IPS DF 4.7 (cell line): Measurements from ENCODE around the gene ARHGAP4.

Experiments used
- DNase-seq: peaks from one replicate; pipeline ENCODE4 v3.0.0-alpha.2; 2013; ENCODE audit warnings: low spot score; ENCODE audit errors: extremely low read depth

The ARHGAP4 gene

DNA sequence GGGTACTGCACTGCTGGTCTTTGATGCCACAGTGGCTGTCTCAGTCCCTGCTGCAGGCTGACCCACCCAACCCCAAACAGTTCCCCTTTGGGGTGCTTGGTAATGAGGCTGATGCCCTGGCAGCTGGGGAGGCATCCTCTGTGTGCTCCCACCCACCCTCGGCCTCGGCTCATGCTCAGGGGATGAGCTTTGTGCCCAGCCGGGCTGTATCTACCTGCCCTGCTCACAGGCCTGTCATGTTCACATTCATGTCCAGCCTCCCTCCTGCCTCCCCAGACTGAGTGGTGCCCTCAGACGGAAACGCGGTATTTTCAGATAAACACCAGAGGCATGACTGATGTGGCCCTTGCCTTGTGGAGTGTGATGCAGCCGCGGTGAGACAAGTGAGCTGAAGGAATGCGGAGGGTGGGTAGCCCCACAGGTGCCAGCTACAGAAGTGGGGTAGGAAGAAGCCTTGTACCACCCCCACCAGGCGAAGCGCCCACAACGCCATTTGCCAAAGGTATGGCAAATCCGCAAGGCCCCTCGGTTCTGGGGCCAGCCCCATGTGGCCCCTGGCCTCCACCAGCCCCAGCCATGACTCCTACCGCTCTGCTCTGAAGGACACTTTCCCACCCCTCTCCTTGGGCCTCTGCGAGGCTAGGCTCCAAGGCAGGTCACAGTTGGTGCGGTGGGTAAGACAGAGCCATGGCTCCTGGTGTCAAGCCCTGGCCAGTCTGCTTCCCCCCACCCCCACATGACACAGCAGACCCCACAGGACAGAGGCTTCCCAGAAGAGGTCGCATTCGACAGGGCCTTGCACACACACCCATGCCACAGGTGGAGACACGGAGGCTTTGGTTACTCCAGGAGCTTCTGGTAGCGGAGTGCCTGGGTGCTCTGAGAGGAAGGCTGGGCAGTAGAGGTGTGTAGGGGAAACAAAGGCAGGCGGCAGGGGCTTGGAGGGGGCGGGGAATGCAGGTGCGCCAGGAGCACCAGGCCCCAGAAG, 20.2 kb upstream of the ARHGAP4 start:
- no peak for DNase-seq

DNA sequence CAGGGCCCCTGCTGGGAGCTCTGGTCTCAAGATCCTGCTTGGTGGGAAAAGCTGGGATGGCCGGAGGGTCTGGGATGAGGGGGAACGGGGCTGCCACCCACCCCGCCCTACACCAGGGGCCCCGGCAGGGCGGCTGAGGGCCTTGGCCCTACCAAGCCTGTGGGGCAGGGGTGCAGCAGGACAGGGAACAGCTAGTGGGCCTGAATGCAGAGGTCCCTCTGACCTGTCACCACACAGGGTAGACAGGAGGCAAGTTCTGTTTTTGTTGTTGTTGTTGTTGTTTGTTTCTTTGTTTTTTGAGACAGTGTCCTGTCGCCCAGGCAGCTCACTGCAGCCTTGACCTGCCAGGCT, 18.7 kb upstream of the ARHGAP4 start:
- DNase-seq, result no peak

DNA sequence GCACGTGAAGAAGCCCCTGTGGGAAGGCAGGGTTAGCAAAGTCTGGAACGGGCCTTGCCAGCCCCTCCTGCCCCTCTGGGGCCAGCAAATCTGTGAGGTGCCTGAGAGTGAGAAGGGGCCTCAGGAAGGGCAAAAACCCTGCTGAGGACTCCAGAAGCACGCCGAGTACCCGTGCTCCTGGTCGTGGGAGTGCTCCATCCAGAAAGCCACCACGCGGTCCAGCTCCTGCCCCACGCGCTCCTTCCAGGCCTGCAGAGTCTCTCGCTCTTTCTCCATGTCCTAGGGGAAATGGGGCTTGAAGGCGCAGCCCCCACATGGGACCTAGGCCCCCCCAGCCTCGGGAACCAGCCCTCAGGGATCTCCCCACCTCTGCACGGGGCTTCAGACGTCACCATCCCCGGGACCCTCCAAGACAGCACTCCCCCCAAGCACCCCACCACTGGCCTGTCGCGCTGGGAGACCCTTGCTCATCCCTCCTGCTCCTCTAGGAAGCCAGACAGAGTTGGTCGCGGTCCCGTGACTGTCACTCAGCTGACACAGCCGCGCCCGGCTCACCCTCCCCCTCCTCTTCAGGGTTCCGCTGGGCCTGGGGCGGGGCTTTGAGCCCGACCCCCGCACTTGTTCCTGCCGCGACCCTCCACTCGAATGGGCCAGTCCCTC, 18.2 kb upstream of the ARHGAP4 start, which contains the start of gene RENBP:
RENBP (minus strand) TSS at position 504 of the 660 bp plus-strand sequence; CDS start at position 471, 33 bp downstream.
- no peak for DNase-seq

DNA sequence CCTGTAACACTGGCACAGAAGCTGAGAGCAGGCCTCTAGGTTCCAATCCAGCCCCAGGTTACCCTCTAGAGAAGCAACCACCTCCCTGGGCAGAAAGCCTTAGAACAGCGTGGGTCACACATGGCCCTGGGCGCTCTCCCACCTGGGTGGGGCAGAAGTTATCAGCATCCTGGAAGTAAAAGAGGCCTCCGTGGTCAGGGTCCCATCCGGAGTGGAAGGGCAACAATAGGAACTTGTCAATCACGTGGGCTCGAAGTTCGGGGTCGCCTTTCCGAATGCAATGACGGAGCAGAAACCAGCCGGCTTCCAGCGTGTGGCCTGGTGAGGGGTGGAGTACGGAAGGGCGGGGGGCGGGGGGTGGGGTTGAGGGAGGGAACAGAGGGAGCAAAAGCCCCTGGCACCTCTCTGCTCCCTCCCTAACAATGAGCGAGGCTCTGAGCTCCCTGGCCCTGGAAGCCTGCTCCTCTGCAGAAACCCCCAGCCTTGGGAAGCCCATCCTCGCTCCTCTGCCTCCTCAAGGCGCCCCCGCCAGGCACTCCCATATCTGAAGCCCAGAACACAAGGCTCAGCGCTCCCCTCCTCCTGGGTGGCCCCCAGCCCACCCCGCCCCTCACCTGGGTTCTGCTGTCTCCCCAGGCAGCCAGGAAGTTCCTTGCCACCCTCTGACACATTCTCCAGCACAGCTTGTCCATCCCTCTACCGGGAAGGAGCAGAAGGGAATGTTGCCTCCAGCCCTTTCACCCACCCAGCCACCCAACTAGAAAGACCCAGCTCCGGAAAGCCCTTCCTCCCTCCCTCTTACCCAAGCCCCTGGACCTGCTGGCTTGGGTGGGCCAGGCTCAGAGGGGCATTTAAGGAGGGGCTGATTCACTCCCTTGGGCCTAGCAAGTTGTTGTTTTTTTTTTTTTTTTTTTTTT, 15.5 kb upstream of the ARHGAP4 start:
- no peak for DNase-seq

DNA sequence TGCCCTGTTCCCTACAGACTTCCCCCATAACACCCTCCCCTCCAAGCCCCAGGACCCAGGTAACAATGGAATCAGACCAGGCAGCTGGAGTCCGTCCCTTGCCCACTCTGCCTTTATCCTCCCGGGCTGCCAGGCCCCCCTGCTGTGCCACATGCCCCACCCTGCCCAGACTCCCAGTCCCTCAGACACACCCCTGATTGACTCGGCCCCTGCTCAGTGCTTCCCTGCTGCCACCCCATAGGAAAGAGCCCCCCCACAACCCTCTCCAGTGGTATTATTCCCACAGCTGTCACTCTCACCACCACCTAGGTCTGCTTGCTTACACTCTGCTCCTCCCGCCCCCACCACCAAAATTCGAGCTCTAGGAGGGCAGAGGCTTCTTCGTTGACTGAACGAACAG, 13.5 kb upstream of the ARHGAP4 start:
- DNase-seq, result no peak

DNA sequence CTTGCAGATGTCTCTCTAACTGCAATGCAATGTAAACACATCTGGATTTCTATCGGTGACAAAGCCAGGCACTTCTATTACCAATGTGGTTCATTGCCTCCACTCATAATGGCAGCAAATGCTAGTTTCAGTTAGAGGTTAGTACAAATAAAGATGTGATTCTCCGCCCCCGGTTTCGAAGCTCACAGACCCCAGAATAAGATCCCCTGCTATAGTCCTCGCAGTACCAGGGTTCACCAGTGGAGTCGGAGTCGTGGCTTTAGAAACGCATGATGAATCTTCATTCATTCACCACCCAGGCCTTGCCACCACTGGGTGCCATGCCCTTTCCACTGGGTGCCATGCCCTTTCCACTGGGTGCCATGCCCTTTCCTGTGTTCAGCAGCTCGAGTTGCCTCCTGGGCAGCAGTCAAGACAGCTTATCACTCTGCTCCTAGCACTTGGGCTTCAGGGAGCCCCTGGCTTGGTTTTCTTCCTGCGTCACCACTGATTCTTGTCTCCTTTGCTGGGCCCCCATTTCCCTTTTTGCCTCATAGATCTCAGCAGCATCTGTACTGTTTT, 12.2 kb upstream of the ARHGAP4 start:
- no peak for DNase-seq

DNA sequence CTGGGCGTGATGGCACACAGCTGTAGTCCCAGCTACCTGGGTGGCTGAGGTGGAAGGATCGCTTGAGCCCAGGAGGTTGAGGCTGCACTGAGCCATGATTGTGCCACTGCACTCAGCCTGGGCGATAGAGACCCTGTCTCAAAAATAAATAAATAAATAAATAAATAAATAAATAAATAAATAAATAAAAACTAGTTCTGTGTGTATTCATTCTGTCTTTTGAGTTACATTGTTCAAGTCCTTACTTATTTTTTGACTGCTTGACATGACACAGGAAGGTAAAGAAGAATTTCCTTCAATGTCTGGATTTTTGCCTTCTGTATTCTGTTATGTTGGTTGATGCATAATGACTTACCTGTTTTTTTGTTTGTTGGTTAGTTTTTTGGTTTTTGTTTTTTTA, 11.0 kb upstream of the ARHGAP4 start:
- DNase-seq, result no peak

DNA sequence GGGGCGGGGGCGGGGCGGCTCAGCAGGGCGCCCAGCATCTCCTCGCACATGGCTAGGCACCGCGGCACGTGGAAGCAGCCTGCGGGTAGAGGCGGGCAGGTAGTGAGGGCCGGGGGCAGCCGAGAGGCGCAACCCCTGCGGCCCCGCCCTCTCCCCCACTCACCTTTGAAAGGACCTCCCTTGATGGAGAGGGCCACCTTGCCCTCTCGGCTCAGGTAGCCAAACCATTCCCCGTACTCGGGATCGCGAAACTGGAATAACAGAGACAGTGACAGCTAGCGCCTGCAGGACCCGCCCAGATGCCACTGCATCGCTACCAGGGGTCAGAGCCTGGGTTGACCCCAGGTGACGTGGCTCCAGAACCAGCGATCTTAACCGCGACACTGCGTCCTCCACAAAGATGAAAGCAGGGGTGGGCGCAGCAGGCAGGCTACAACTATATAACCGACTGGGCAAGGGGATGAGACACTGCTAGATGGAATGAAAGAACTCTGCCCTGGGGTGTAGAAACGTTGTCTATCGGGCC, 9.3 kb upstream of the ARHGAP4 start:
- DNase-seq, result no peak

DNA sequence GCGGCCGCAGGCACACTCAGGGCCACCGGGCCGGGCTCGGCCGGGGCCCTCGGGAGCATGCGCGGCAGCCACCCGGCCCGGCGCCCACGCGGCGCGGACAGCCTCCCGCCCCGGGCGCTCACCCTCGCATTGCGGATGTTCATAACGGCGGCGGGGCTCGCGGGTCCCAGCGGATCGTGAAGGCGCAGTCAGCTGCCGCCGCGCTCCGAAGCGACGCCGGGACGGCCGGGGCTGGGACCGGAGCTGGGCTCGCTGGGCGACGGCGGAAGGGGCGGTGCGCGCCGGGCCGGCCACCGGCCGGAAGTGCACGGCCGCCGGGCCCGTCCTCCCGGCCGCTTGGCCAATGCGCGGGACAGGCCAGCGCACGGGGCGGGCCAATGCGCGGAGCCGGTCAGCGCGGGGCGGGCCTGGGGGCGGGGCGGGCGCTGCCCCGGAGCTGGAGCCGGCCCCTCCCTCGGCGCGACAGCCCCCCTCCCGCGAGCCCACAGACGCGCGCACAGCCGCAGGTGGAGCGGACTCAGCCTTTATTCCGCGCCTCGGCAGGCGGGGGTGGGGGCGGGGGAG, 8.8 kb upstream of the ARHGAP4 start, which contains the start of gene NAA10:
NAA10 (minus strand) TSS at position 276 of the 564 bp plus-strand sequence; CDS start at position 143, 133 bp downstream.
- DNase-seq, result no peak

DNA sequence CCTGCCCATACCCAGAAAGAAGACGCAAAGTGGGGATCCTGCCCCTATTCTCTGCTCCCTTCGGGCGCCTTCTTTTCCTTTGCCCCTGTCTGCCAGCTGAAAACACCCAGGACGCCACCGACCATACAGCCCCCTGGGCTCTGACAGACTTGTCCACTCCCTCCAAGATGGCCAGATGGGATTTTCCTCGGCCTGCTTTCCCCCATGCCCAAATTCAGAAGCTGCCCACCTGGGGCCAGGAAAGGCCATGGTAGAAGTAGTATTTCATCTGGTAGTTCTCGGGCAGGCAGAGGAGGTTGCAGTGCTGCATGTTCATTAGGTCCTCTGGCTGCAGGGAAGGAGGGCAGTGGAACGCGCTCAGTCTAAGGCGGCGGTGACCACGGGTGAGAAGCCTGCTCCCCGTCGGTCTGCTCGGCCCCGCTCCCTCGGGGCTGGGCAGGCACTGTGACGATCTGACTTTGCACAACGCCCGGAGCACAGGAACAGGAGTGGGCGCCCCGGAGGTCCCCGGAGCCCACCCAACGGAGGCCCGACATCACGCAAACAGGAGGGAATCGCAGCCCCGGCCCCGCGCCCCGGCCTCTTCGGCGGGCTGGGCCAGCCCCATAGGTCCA, 8.2 kb upstream of the ARHGAP4 start:
- no peak for DNase-seq

DNA sequence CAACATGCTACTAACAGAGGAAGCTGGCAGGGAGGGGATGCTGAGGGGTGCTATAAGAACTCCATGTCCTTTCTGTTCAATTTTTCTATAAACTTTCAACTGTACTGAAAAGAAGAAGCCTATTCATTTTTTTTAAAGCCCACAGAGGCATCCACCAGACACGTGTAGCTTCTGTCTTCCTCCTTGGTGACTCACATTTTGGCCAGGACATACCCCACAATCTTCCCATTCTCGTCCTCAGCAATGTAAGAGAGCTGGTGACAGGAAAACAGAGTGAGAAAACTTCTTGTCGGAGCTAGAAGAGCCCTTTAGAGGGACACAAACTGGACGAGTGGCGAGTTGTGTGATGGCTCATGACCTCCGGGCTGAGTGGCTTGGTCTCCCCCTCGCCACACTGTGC, 7.7 kb upstream of the ARHGAP4 start:
- no peak for DNase-seq

DNA sequence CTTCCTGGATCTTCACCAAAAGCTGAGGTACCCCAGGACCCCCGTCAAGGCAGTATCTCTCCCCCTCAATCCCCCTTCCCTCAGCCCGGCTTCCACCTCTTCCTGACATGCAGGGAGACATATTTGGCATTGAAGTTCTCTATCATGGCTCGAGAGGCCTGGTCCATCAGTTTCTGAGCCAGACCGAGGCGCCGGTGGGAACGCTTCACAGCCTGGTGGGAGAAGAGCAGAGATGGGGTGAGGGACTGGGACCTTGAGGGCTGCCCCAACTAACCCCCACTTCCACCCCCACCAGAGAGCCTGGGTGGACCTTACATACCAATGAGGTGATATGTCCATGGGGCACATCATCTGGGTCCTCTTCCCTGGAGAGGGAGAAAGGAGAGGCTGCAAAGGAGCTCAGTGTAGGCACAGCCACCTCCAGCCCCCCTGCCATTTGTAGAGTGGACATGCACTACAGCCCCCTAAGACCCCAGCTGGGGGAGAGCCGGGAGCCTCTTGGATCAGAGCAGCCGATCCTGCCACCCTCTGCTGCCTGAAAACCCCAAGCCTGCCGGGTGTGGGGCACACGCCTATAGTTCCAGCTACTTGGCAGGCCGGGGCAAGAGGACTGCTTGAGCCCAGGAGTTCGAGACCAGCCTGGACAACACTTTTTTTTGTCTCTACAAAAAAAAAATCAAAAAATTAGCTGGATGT, 6.3 kb upstream of the ARHGAP4 start:
- DNase-seq, result no peak

DNA sequence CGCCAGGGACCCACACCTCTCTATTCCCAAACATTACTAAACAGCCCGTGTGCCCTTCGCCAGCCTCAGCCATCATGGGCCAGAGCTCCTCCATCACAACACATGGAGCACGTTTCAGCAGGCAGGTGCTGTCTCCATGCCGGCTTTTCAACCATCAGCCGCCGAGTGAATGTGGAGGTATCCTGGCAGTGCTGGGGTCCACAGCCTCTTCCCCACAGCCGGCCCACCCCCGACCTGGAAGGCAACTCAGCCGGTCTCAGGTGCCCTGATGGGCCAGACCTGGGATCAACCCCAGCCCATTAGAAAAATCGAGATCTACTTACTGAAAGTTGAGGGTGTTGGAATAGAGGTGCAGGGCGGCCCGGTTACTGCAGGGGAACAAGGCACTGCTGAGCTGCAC, 5.7 kb upstream of the ARHGAP4 start:
- DNase-seq, result no peak

DNA sequence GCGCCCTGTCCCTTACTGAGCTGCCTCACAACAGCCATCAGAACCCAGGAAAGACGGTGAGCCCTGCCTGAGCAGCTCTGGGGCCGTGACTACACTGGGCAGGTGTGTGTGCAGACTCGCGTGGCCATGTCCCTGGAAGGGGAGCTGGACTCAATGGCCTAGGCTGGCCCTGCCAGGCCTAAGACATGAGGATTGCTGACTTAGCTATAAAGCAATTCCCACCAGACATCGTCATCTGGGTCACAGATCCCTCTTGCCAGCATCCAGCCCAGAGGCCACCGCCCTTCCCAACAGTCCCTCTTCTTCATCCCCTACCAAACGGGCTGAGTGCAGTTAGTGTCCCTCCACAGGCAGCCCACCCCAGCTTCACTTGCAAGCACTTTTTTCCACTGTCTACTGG, 5.1 kb upstream of the ARHGAP4 start:
- DNase-seq, result no peak

DNA sequence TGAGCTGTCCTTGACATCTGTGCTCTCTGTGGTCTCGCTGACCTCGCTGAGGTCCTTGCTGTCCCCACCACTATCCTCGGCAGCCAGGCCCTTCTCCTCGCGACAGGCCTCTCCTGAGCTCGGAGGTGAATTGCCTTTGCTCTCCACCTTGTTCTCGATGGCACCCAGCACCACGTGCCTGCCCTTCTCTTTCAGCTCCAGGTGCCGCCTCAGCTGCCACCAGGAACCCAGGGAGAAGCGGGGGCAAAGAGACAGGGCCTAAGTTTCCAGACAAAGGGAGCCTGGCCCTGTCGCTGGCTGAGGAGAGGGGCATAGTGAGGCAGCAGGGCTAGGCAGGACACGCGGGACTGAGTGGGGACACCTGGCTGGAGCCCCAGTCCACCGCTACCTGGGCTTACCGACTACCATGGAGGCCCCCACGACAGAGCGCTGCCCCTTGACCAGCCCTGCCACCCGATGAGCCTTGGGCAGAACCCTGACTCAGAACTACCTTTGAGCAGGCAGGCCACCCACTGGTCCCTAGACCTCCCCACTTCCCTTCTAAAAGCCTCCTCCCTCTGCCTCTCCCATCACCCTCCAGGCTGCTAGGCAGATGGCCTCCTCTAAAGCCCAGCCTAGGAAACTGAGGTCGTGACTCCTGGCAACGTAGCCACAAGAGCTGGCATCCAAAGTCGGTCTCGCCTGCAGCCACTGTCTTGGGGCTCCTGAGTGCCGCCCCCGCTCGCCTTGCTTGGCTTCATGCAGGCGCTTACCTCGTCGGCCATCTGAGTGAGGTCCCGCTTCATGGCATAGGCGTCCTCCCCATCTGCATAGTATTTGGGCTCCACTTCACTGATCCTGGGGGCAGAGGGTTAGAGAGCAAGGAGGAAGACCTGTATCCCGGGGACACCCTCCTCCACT, 4.2 kb upstream of the ARHGAP4 start:
- no peak for DNase-seq

DNA sequence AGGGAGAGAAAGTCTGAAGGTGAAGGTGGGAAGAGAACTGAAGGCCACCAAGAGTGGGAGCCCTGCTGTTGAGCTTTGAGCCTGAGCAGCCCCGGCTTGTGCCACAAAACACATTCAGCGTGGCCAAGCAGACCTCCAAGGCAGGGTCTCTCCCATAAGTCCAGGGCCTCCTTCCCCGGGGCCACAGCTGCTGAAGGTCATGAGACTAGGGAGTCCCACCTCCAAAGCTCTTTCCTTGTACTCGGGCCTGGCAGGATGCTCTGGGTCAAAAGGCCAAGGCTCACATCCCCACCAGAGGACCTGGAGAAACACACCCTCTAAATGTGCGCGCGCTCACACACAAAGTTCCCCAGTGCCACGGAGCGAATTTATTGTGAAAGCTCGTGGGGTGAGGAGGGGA, 3.5 kb upstream of the ARHGAP4 start:
- no peak for DNase-seq

DNA sequence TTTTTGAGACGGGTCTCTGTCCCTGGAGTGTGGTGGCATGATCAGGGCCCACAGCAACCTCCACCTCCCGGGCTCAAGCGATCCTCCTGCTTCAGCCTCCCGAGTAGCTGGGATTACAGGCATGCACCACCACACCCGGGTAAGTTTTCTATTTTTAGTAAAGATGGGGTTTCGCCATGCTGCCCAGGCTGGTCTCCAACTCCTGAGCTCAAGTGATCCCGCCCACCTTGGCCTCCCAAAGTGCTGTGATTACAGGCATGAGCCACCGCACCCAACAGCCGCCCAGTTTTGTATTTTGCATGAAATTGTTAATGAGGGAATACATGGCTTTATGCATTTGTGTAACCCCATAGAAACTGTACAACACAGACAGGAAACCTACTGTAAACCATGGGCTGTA, 2.8 kb upstream of the ARHGAP4 start:
- no peak for DNase-seq

DNA sequence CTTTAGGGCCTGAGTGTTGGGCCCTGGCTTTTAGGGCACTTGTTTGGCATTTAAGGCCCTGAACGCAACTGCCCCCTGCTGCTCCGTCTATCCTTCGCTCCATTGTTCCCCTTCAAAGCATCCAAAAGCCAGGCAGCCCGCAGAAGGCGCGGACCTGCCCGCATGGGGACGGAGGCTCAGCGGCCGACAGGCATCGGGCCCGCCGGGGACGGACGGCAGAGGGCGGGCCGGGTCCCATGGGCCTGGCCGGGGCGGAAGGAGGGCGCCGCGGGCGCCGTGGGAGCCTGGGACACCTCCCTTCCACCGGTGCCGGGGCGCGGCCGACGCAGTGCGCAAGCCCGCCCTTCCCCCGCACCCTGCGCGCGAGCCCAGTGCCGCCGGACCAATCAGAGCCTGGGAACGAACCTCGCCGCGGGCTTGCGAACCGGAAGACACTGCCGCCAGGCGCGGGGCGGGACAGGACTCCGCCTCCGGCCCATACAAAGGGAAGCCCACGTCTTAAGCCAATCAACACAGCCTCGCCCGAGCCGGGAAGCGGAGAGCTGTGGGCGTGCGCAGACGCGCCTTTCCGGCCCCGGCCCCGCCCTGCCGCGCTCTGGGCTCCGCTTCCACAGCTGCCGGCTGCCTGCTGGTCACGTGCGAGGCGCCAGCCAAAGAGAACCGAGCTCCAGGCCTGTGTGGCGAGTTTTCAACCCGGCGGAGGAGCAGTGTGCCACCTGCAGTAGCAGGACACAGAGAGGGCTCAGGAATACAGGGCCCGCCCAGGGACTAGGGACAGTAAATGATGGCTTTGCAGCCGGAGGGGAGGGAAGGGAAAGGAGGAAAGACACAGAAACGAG, 2.1 kb upstream of the ARHGAP4 start:
- no peak for DNase-seq
